ENCODE data around the gene TMEM141.

The TMEM141 gene

GRCh38 chr9:136814725-136815421 lies 23.7 kb downstream of the TMEM141 start:
- DNase-seq (ENCODE audit: low spot score), result no peak

- no peak for DNase-seq (ENCODE audit: low spot score)
Measured at GRCh38 chr9:136815422-136815782, 24.3 kb downstream of the TMEM141 start.

- DNase-seq (ENCODE audit: low spot score), result no peak
Measured at GRCh38 chr9:136820971-136821825, 30.1 kb downstream of the TMEM141 start.

GRCh38 chr9:136821826-136822544 lies 30.8 kb downstream of the TMEM141 start:
- DNase-seq (ENCODE audit: low spot score), result no peak

- no peak for DNase-seq (ENCODE audit: low spot score)
Measured at GRCh38 chr9:136823136-136824046, 32.2 kb downstream of the TMEM141 start.

GRCh38 chr9:136824496-136825225 lies 33.5 kb downstream of the TMEM141 start:
- no peak for DNase-seq (ENCODE audit: low spot score)

- DNase-seq (ENCODE audit: low spot score), result no peak
Measured at GRCh38 chr9:136825295-136826187, 34.4 kb downstream of the TMEM141 start.

- DNase-seq (ENCODE audit: low spot score), result no peak
Measured at GRCh38 chr9:136826188-136826541, 35.0 kb downstream of the TMEM141 start.

GRCh38 chr9:136826703-136827582 lies 35.8 kb downstream of the TMEM141 start:
- DNase-seq (ENCODE audit: low spot score), result no peak

GRCh38 chr9:136827794-136828473 lies 36.8 kb downstream of the TMEM141 start:
- DNase-seq (ENCODE audit: low spot score), result no peak

- DNase-seq (ENCODE audit: low spot score), result no peak
Measured at GRCh38 chr9:136828474-136829140, 37.5 kb downstream of the TMEM141 start.

- no peak for DNase-seq (ENCODE audit: low spot score)
Measured at GRCh38 chr9:136829412-136829811, 38.3 kb downstream of the TMEM141 start.

- no peak for DNase-seq (ENCODE audit: low spot score)
Measured at GRCh38 chr9:136829981-136830885, 39.1 kb downstream of the TMEM141 start.

GRCh38 chr9:136831002-136831719 lies 40.0 kb downstream of the TMEM141 start:
- DNase-seq (ENCODE audit: low spot score), result no peak

- DNase-seq (ENCODE audit: low spot score), result no peak
Measured at GRCh38 chr9:136831720-136832104, 40.6 kb downstream of the TMEM141 start.

GRCh38 chr9:136832581-136832980 lies 41.4 kb downstream of the TMEM141 start:
- DNase-seq (ENCODE audit: low spot score), result no peak
